ENCODE data around the gene KRT15. TPM values are rescaled to one million over a fixed set of nuclear protein-coding genes. Genes with fewer than 3 reads are reported as not detected.

KRT15 gene
- total and polyA plus RNA-seq, 9 of the 15 experiments (the other 6 are each of a cell fraction or from before 2014, with no cell fraction given) = 0.28 to 4.4 (median 0.56) TPM

DNA sequence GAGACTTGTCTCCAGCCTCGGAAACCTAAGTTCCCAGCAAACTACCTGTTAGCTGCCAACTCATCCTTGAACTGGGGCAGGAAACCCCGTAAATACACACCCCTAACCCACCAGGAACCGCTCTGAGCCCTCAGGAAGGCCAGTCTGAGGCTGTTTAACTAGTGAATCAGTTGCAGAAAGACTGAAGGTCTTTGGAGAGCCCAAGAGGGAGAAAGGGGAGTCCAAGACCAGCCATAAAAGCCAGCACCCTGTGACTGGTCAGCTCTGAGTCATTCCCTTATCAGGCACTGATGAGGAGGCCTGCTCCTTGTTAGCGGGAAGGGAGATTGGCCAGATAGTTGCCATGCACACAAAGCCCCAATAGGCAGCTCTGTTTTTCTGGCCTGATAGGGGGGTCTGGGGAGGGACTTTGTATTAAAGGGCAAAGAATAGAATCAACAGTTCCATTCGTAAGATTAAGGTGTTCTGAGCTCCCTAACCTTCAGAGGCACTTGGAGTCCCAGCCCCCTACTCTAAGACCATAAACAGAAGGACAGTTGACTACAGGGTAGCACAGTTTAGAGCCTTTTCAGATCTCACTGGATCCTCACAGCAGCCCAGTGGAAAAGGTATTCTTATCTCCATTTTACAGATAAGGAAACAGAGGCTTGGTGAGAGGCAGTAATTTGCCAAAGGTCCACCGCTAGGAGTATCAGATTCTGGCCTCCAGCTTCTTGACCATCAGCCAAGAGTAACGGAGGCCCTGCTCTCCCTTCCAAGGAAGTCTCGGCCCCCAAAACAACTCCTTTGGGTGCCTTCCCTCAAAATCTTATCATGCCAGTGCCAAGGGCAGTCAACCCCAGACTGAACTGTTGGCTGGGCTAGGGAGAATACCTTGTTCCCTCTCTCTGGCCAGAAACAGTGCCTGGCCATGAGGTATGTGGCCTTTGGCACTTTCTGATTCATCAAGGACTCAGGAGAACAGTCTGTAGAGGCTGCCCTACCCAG is 11.7 kb upstream of the KRT15 start (continued):
- peak; percentile 9; the same call in 1 of the 2 replicates for TF ChIP-seq ZNF311 (CRISPR knock-in tag; IDR thresholded peaks at IDR 0.05)
- TF ChIP-seq ZFP30 (CRISPR knock-in tag; IDR thresholded peaks at IDR 0.05; ENCODE audit: borderline replicate concordance) = no peak
- no peak for TF ChIP-seq STAT5B (CRISPR knock-in tag; IDR thresholded peaks at IDR 0.05)
- TF ChIP-seq ETV5 (CRISPR knock-in tag; IDR thresholded peaks at IDR 0.05; ENCODE audit: low read depth) = no peak
- peak; percentile 82 for TF ChIP-seq FOS (IDR thresholded peaks at IDR 0.05; ENCODE audit: extremely low read depth, insufficient read length)
- TF ChIP-seq, protein P1, sequence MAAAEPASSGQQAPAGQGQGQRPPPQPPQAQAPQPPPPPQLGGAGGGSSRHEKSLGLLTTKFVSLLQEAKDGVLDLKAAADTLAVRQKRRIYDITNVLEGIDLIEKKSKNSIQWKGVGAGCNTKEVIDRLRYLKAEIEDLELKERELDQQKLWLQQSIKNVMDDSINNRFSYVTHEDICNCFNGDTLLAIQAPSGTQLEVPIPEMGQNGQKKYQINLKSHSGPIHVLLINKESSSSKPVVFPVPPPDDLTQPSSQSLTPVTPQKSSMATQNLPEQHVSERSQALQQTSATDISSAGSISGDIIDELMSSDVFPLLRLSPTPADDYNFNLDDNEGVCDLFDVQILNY (CRISPR knock-in tag; IDR thresholded peaks at IDR 0.05) = no peak
- TF ChIP-seq SRSF7 (optimal IDR thresholded peaks at IDR 0.05; ENCODE audit: low read depth, low read length) = no peak
- no peak for TF ChIP-seq ZNF274 (IDR thresholded peaks at IDR 0.05; ENCODE audit: borderline replicate concordance, low read depth, low read length)
- TF ChIP-seq, protein P2, sequence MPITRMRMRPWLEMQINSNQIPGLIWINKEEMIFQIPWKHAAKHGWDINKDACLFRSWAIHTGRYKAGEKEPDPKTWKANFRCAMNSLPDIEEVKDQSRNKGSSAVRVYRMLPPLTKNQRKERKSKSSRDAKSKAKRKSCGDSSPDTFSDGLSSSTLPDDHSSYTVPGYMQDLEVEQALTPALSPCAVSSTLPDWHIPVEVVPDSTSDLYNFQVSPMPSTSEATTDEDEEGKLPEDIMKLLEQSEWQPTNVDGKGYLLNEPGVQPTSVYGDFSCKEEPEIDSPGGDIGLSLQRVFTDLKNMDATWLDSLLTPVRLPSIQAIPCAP (CRISPR knock-in tag; IDR thresholded peaks at IDR 0.05; ENCODE audit: borderline replicate concordance) = no peak
- peak; percentile 73; the same call in 1 of the 2 replicates for TF ChIP-seq BACH1 (tag; IDR thresholded peaks at IDR 0.05)
- 0 out of 2 replicates have a peak, but pooled peaks have one; percentile 33 for TF ChIP-seq NCOA1 (IDR thresholded peaks at IDR 0.05; ENCODE audit: low read depth)
- no peak for TF ChIP-seq RBM39 (optimal IDR thresholded peaks at IDR 0.05; ENCODE audit: low read depth, low read length)
- TF ChIP-seq, protein P3, sequence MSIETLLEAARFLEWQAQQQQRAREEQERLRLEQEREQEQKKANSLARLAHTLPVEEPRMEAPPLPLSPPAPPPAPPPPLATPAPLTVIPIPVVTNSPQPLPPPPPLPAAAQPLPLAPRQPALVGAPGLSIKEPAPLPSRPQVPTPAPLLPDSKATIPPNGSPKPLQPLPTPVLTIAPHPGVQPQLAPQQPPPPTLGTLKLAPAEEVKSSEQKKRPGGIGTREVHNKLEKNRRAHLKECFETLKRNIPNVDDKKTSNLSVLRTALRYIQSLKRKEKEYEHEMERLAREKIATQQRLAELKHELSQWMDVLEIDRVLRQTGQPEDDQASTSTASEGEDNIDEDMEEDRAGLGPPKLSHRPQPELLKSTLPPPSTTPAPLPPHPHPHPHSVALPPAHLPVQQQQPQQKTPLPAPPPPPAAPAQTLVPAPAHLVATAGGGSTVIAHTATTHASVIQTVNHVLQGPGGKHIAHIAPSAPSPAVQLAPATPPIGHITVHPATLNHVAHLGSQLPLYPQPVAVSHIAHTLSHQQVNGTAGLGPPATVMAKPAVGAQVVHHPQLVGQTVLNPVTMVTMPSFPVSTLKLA (conservative IDR thresholded peaks at IDR 0.05) = peak in 1 of 2 experiments; percentile 66; a peak in 2 of 4 replicates
- peak; percentile 87 for TF ChIP-seq ATF7 (IDR thresholded peaks at IDR 0.05)
- TF ChIP-seq ZNF263 (CRISPR knock-in tag; IDR thresholded peaks at IDR 0.05; ENCODE audit: borderline replicate concordance) = no peak
- TF ChIP-seq SMARCC2 (IDR thresholded peaks at IDR 0.05; ENCODE audit: low read depth) = peak; percentile 98
- TF ChIP-seq ZNF354B (CRISPR knock-in tag; IDR thresholded peaks at IDR 0.05) = 0 out of 2 replicates have a peak, but pooled peaks have one; percentile 30
- TF ChIP-seq HDAC3 (IDR thresholded peaks at IDR 0.05; ENCODE audit: borderline replicate concordance, partially characterized antibody) = no peak
- TF ChIP-seq ZNF347 (CRISPR knock-in tag; IDR thresholded peaks at IDR 0.05; ENCODE audit: low read depth) = no peak
- TF ChIP-seq SRSF3 (IDR thresholded peaks at IDR 0.05; ENCODE audit: insufficient read depth, low read length) = no peak
- no peak for TF ChIP-seq IRF2 (CRISPR knock-in tag; IDR thresholded peaks at IDR 0.05)
- no peak for TF ChIP-seq LARP7 (IDR thresholded peaks at IDR 0.05)
- no peak for TF ChIP-seq POU5F1 (IDR thresholded peaks at IDR 0.05; ENCODE audit: borderline replicate concordance, low read depth, low read length, partially characterized antibody)
- TF ChIP-seq, protein P4, sequence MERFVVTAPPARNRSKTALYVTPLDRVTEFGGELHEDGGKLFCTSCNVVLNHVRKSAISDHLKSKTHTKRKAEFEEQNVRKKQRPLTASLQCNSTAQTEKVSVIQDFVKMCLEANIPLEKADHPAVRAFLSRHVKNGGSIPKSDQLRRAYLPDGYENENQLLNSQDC (CRISPR knock-in tag; IDR thresholded peaks at IDR 0.05) = no peak
- TF ChIP-seq NFXL1 (CRISPR knock-in tag; IDR thresholded peaks at IDR 0.05) = 0 out of 2 replicates have a peak, but pooled peaks have one; percentile 57
- TF ChIP-seq NCOA6 (IDR thresholded peaks at IDR 0.05) = 0 out of 2 replicates have a peak, but pooled peaks have one; percentile 61
